Measurements from ENCODE around the gene JAKMIP3.

The JAKMIP3 gene

DNA sequence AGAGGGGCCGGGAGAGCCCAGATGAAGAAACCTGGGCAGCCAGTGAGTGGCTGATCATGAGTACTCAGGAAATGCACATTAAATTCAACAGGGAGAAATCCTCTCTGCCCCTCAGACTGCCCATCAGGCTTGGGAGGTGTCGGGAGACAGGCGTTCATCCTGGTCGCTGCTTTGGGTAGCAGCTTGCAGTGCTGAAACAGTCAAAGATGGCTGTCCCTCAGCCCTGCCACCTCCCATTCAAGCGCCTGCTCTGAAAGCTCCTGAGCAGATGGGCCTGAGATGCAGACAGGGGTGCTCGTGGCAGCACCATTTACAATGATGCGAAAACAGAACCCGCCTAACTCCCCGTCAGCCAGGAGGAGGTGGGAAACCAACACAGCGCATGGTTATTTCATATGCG lies 3.6 kb upstream of the JAKMIP3 start:
- H3K4me3 ChIP-seq (ENCODE audit: severe bottlenecking) = no peak overlapping the region
- no peaks in the 10 kb centered on the region for H3K4me1 ChIP-seq (ENCODE audit: insufficient read depth, poor library complexity, severe bottlenecking)
- no peaks in the 10 kb centered on the region for H3K9me3 ChIP-seq (ENCODE audit: severe bottlenecking)
- H3K27me3 ChIP-seq (ENCODE audit: insufficient read depth, poor library complexity, severe bottlenecking) = no peaks in the 10 kb centered on the region
- H3K27ac ChIP-seq (ENCODE audit: poor library complexity, severe bottlenecking) = no peak overlapping the region
- ATAC-seq (ENCODE audit: low read depth) (no peak), DNase-seq (ENCODE audit: low spot score) (no peak)
- H3K36me3 ChIP-seq (ENCODE audit: low read depth) = no peaks in the 10 kb centered on the region
- TF ChIP-seq, protein P1, sequence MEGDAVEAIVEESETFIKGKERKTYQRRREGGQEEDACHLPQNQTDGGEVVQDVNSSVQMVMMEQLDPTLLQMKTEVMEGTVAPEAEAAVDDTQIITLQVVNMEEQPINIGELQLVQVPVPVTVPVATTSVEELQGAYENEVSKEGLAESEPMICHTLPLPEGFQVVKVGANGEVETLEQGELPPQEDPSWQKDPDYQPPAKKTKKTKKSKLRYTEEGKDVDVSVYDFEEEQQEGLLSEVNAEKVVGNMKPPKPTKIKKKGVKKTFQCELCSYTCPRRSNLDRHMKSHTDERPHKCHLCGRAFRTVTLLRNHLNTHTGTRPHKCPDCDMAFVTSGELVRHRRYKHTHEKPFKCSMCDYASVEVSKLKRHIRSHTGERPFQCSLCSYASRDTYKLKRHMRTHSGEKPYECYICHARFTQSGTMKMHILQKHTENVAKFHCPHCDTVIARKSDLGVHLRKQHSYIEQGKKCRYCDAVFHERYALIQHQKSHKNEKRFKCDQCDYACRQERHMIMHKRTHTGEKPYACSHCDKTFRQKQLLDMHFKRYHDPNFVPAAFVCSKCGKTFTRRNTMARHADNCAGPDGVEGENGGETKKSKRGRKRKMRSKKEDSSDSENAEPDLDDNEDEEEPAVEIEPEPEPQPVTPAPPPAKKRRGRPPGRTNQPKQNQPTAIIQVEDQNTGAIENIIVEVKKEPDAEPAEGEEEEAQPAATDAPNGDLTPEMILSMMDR (IDR thresholded peaks at IDR 0.05; ENCODE audit: poor library complexity, severe bottlenecking) = no peak

DNA sequence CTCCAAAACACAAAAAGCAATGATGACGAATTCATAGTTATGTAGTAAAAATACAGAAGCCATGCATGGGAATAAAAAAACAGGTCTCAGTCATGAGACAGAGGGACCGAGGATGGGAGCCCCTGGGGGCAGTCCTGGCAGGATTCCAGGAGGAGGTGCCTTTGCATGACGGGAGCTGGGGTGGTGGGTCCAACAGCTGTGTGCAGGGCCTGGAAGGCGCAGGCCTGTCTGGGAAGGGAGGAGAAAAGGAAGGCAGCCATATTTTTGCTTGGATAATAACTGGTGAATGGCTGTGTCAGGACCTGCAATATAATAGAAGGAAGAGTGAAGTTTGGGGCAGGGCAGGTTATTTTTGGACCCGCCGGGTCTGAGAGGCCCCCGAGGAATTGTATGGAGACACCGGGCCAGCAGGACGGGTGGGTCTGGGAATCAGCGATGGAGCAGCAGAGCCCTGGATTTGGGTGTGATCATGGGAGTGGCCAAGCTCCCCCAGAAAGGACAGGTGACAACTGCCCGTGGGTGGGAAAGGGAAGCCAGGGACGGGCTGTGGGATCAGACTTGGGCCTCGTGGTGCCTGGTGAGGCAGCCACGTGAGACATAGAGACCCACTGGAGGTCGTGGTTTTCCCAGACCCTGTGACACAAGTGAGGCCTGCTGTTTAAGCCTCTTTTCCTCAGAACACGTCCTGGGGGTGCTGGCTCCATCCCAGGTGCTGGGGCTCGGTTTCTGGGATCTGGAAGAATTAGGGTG lies 2.9 kb upstream of the JAKMIP3 start:
- H3K4me1 ChIP-seq (ENCODE audit: insufficient read depth, poor library complexity, severe bottlenecking) = no peaks in the 10 kb centered on the region
- no peak for DNase-seq (ENCODE audit: low spot score)
- no peak overlapping the region for H3K27ac ChIP-seq (ENCODE audit: poor library complexity, severe bottlenecking)
- ATAC-seq (ENCODE audit: low read depth) = no peak
- no peaks in the 10 kb centered on the region for H3K36me3 ChIP-seq (ENCODE audit: low read depth)
- no peak overlapping the region for H3K4me3 ChIP-seq (ENCODE audit: severe bottlenecking)
- H3K9me3 ChIP-seq (ENCODE audit: severe bottlenecking) = no peaks in the 10 kb centered on the region
- TF ChIP-seq, protein P1 (IDR thresholded peaks at IDR 0.05; ENCODE audit: poor library complexity, severe bottlenecking) = no peak
- H3K27me3 ChIP-seq (ENCODE audit: insufficient read depth, poor library complexity, severe bottlenecking) = no peaks in the 10 kb centered on the region

- TF ChIP-seq, protein P1 (IDR thresholded peaks at IDR 0.05; ENCODE audit: poor library complexity, severe bottlenecking) = no peak
- Histone ChIP-seq H3K4me3 (ENCODE audit: severe bottlenecking) (no peak overlapping the region), H3K36me3 (ENCODE audit: low read depth) (no peaks in the 10 kb centered on the region), H3K4me1 (ENCODE audit: insufficient read depth, poor library complexity, severe bottlenecking) (no peaks in the 10 kb centered on the region), H3K9me3 (ENCODE audit: severe bottlenecking) (no peaks in the 10 kb centered on the region), H3K27me3 (ENCODE audit: insufficient read depth, poor library complexity, severe bottlenecking) (no peaks in the 10 kb centered on the region), H3K27ac (ENCODE audit: poor library complexity, severe bottlenecking) (no peak overlapping the region)
- ATAC-seq (ENCODE audit: low read depth) = no peak
- DNase-seq (ENCODE audit: low spot score) = no peak
These were observed 2.3 kb upstream of the JAKMIP3 start for GRCh38 chr10:132063432-132063831.

- Histone ChIP-seq H3K27me3 (ENCODE audit: insufficient read depth, poor library complexity, severe bottlenecking) (no peaks in the 10 kb centered on the region), H3K4me3 (ENCODE audit: severe bottlenecking) (no peak overlapping the region), H3K4me1 (ENCODE audit: insufficient read depth, poor library complexity, severe bottlenecking) (no peaks in the 10 kb centered on the region), H3K36me3 (ENCODE audit: low read depth) (no peaks in the 10 kb centered on the region), H3K27ac (ENCODE audit: poor library complexity, severe bottlenecking) (no peak overlapping the region), H3K9me3 (ENCODE audit: severe bottlenecking) (no peaks in the 10 kb centered on the region)
- TF ChIP-seq, protein P1 (IDR thresholded peaks at IDR 0.05; ENCODE audit: poor library complexity, severe bottlenecking) = no peak
- DNase-seq (ENCODE audit: low spot score) (no peak), ATAC-seq (ENCODE audit: low read depth) (no peak)
These were observed 1.5 kb upstream of the JAKMIP3 start for GRCh38 chr10:132064082-132064755.

Measured in RWPE2 (cell line).